CD1c-positive myeloid dendritic cell (primary cell): ENCODE measurements around the gene MC1R.
"Not testable (repeated sequence)": the region's sequence is repeated elsewhere in the genome, so short reads cannot be mapped to it uniquely, and the experiment has no call there.

Experiments used
- DNase-seq: peaks from one replicate; pipeline ENCODE4 v3.0.0-alpha.2; 2016; ENCODE audit errors: extremely low spot score

MC1R gene

DNA sequence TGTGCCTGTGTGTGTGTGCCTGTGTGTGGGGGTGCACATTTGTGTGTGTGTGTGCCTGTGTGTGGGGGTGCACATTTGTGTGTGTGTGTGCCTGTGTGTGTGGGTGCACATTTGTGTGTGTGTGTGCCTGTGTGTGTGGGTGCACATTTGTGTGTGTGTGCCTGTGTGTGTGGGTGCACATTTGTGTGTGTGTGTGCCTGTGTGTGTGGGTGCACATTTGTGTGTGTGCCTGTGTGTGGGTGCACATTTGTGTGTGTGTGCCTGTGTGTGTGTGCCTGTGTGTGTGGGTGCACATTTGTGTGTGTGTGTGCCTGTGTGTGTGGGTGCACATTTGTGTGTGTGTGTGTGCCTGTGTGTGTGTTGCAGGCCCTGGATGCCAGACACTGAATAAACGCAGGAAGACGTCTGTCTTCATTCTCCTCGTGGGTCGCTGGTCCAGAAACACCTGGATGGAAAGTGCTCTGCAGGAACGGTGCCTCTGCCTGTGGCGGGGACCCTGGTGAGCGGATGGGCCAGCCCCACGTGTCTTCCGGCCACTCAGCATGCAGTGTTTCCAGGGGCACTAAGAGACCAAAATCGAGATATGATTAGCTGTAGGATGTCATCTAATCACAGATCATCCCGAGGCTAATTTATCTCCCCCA, 3.9 kb upstream of the MC1R start:
- not testable (repeated sequence) for DNase-seq

- no peak for DNase-seq
Measured at GRCh38 chr16:89915303-89916232, 3.1 kb upstream of the MC1R start.

DNA sequence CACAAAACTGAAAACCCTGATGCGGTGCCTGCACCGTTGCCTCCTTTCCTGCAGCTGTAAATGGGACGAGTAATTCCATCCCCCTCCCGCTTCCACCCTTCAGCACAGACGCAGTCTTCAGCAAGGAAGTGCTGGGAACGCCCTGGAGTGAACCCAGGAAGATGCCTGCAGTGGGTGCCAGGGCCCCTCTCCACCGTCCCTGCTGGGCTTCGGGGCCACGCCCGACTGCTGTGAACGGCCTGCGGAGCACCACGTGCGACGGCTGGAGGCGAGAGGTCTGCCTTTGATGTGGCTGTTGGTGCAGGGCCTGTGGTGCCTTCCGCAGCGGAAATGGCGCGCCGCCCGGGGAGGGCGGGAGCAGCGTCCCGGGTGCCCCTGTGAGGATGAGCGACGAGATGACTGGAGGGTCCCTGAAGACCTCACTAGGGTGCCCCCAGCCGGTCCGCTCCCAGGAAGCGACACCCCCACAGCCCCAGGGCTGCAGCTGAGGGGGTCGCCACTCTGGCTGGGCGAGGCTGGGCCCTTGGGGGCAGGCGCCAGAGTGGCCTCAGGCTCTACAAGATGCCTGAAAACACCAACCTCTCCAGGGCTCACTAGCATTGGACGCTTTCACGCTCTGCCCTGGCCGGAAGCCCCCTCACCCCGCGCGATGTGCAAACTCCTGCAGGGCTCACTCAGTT, 749 bp upstream of the MC1R start:
- peak; percentile 79 for DNase-seq

GRCh38 chr16:89919535-89920406, 1.1 kb downstream of the MC1R start:
- no peak for DNase-seq

DNA sequence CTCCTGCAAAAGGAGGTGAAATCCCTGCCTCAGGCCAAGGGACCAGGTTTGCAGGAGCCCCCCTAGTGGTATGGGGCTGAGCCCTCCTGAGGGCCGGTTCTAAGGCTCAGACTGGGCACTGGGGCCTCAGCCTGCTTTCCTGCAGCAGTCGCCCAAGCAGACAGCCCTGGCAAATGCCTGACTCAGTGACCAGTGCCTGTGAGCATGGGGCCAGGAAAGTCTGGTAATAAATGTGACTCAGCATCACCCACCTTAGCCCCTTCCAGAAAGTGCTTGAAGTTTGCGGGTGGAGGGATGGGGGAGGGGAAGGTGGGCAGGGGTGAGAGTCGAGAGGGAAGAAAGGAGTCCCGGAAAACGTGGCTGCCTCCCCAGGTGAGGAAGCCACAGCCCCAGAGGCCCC, 2.1 kb downstream of the MC1R start:
- no peak for DNase-seq

DNA sequence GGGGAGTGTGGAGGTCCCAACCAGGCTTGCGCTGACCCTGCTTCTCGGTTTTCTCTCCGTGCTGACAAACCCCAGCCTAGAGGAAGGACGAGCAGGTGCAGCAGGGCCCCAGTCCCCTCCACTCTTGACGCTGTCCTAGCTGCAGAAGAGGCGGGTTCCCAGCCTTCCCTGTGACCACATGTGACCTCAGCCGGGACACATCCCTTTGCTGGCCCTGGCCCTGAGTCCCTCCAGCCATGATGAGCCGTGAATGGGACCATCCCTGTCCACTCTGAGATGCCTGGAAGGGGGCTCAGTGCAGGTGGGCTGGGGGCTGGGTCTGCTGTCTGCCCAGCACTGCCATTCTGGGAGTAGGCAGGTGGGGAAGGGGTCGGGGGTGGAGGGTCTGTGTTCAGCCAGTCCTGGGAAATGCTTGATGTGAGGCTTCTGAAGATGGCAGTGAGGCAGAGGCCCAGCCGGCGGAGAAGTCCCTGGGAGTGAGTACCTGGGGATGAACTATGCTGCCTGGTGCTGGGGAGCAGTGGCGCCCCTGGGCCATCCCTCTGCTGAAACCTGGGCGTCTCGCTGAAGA, 2.6 kb downstream of the MC1R start:
- DNase-seq: no peak

GRCh38 chr16:89921702-89922476, 3.2 kb downstream of the MC1R start:
- DNase-seq: peak; percentile 59

DNA sequence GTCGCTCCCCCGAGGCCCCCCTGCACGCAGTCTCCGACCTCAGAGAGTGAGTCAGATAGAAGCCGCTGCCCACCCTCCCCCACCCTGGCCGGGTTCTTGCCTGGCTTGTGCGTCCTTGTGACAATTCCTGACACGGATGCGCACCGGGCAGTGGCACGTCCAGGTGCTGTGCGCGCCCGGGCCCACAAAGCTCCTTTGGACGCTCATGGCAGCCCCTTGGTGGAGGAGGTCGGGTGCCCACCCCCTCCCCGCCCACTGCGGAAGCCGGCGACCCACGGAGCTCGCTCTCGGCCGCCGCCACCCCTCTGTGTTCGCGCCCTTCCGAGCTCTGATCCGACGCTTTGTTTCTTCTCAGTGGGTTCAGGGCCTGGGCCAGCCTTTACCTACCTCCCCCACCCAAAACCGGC, 3.8 kb downstream of the MC1R start:
- peak; percentile 68 for DNase-seq

GRCh38 chr16:89922884-89923639, 4.4 kb downstream of the MC1R start, which contains the start of gene TUBB3:
Gene TUBB3 (plus strand): TSS chr16:89923342. CDS start chr16:89923402, 60 bp downstream.
- peak; percentile 73 for DNase-seq

DNA sequence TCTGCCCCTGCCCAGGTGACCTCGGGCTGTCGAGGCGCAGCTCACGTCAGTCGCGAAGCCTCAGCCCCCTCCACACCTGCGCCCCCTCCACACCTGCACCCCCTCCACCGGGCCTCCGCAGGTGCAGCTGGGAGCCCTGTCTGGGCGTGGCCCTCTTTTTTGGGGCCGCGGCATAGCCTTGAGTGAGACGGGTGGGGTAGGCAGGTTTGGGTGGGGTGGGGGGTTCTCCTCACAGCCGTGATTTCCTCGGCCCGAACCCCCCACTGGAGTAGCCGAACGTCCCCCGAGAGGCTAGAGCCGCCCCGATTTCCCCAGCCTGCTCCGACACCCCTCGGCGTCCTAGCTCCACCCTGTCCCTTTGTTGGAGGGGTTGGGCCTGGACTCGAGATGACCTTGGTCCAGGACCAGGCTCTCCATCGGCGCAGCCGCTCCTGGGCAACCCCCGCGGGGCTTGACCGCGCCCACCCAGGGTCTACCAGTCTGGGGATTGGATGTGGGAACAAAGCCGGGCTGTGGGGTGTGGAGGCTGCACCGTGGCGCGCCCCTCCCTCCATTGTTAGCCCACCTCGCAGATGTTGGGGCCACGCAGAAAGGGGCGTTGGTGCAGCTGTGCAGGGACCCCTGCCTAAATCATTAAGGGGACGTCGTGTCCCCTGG, 5.1 kb downstream of the MC1R start:
- no peak for DNase-seq

DNA sequence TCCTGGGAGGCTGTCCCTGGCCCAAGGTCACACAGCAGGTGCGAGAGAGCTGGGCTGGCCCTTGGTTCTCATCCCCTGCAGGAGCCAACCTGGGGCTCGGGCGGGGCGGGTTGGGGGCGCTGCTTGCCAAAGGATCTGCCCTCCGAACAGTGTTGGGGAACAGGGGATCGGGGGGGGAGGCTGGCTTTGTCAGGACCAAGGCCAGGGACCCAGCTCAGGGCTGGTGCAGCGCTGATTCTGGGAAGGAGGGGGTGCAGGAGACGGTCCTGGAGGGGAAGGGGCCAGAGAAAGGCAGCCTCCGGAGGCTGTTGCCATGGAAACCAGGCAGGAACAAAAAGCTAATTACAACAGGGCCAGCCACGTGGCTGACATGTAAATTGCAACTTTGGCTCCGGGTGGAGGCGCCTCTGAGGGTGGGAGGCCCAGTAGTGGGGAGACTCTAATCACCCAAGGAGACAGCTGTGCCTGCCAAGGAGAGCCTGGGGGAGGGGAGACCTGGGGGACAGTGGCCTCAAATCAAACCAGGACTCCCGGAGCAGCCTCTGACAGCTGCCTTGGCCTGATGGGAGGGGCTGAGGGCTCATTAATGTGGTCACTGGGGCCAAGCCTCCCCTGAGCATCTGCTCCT, 5.7 kb downstream of the MC1R start:
- peak; percentile 48 for DNase-seq

GRCh38 chr16:89924925-89925307, 6.3 kb downstream of the MC1R start:
- no peak for DNase-seq

DNA sequence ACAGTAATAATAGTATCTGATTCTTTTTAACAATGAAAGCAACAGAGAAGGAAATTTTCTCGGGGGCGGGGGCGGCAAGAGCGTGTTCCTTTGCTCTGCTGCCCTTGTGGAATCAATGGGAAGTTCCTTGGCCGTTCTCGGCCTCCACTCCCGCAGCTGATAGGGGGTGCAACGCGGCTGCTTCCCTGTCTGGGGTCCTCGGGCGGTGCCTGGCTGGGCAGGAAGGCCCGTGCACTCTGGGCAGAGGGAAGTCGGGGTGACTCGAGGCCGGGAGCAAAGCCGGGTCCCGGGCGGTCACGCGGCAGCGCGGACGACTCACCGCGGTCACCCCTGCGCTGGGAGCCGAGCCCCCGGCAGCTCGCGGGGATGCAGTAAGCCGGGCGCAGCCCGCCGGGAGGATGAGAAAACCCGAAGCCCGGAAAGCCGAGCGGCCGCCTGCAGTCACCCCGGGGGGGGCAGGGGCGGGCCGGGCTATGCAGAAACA, 7.0 kb downstream of the MC1R start:
- DNase-seq: peak; percentile 68

DNA sequence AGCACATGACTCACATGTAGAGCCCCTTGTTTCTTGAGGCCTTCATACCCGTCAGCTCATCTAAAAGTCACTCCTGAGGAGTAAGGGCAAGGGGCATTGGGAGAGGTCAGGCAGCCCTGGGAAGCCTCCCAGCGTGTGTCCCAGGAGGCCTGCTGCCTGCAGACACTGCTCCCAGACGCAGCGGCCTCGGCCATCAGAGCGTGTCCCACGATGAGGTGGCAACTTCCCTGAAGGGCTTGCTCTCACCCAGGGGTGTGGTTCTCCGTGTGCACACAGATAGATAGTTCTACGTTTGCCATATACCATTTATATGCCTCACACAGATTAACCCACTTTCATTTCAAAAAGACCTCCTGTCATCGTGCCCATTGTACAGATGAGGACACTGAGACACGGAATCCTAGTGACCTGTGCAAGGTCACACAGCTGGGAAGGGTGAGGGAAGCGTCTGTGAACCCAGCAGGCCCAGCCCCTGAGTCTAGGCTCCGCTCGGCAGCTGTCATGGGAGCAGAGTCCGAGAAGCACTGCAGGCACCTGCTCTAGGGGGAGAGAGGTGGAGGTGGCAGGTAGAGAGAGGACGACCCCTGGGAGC, 12.7 kb downstream of the MC1R start:
- no peak for DNase-seq

DNA sequence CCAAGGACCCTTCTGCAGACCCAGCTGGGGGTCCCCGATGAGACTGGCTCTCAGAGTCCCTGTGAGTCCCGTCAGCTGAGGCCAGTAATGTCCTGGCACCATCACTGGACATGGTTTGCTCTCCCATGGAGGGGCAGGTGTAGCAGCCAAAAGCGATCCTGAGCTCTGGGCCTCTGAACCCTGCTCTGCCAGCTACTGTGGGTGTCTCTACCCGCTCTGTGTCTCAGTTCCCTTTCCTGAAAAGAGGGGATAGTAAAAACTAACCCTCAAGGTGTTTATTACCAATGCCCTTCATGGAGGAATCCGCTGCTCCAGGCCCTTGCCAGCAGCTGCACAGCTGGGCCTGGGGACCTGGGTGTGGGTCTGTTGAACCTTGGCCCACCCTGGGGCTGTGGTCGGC, 13.3 kb downstream of the MC1R start:
- no peak for DNase-seq

- not testable (repeated sequence) for DNase-seq
Measured at GRCh38 chr16:89934019-89934418, 15.4 kb downstream of the MC1R start.

- no peak for DNase-seq
Measured at GRCh38 chr16:89934611-89935553, 16.2 kb downstream of the MC1R start.
